PC-3 (cell line): ENCODE data around the gene SMPD1. TPM values are rescaled to one million over a fixed set of nuclear protein-coding genes. Genes with fewer than 3 reads are reported as not detected.

Experiments
- ATAC-seq: fragments of 200-7000 bp; cut with Tn5 transposase; 2 replicates; pipeline ENCODE4 v1.9.1; 2020; ENCODE audit warnings: mild to moderate bottlenecking, moderate library complexity
- BruUV-seq: library from RNA; stranded (reverse); fragments of 400-500 nt; replicated peaks from 2 replicates; lab custom pipeline; 2021; lab: Mats Ljungman, UMichigan
- CTCF ChIA-PET: fragments of 300-600 bp; sonication (Branson Sonifier 250); formaldehyde crosslinking; loops from one replicate; lab custom pipeline; 2022; ENCODE audit warnings: antibody characterized with exemption; lab: Charles Lee
- POLR2A ChIA-PET: fragments of 300-600 bp; sonication (Branson Sonifier 250); formaldehyde crosslinking; loops from one replicate; lab custom pipeline; 2022; ENCODE audit warnings: antibody characterized with exemption; ENCODE audit not compliant: unreplicated experiment; lab: Charles Lee
- DNase-seq: peaks from one replicate; pipeline ENCODE4 v3.0.0-alpha.2; 2015
- H2AFZ ChIP-seq: fragments of 300-600 bp; sonication (generic); 2 replicates; pipeline ENCODE4 v1.6.0; 2016; ENCODE audit warnings: antibody characterized with exemption, low read length
- H3F3A ChIP-seq: fragments of 300-600 bp; sonication (generic); one replicate; pipeline ENCODE4 v1.6.0; 2017; ENCODE audit warnings: antibody characterized with exemption, low read length, control low read depth, mild to moderate bottlenecking; ENCODE audit not compliant: unreplicated experiment
- H3K27ac ChIP-seq: fragments of 300-600 bp; sonication (generic); 2 replicates; pipeline ENCODE4 v1.5.1; 2016; ENCODE audit warnings: mild to moderate bottlenecking, low read length
- H3K27me3 ChIP-seq: fragments of 300-600 bp; sonication (generic); 2 replicates; pipeline ENCODE4 v1.6.1; 2016; ENCODE audit warnings: low read length, mixed read lengths
- H3K36me3 ChIP-seq: fragments of 300-600 bp; sonication (generic); 2 replicates; pipeline ENCODE4 v1.6.1; 2016; ENCODE audit warnings: low read depth, mixed run types, low read length, mixed read lengths
- H3K4me1 ChIP-seq: fragments of 300-600 bp; sonication (generic); 2 replicates; pipeline ENCODE4 v1.5.1; 2016; ENCODE audit warnings: low read length; ENCODE audit not compliant: insufficient read depth
- H3K4me2 ChIP-seq: fragments of 300-600 bp; sonication (generic); 2 replicates; pipeline ENCODE4 v1.6.0; 2016; ENCODE audit warnings: low read length
- H3K4me3 ChIP-seq: fragments of 300-600 bp; sonication (generic); 2 replicates; pipeline ENCODE4 v1.5.1; 2016; ENCODE audit warnings: mild to moderate bottlenecking, low read length, mixed read lengths
- H3K79me2 ChIP-seq: fragments of 300-600 bp; sonication (generic); 2 replicates; pipeline ENCODE4 v1.6.1; 2017; ENCODE audit warnings: low read length, mixed read lengths
- H3K9ac ChIP-seq: fragments of 300-600 bp; sonication (generic); 2 replicates; pipeline ENCODE4 v1.6.0; 2016; ENCODE audit warnings: mild to moderate bottlenecking, low read length
- H3K9me2 ChIP-seq: fragments of 300-600 bp; sonication (generic); replicated peaks from 2 replicates; pipeline ENCODE4 v1.6.1; 2016; ENCODE audit warnings: mixed run types, low read length, mixed read lengths
- H3K9me3 ChIP-seq: fragments of 300-600 bp; sonication (generic); 2 replicates; pipeline ENCODE4 v1.6.1; 2016; ENCODE audit warnings: low read length, mixed read lengths
- H4K20me1 ChIP-seq: fragments of 300-600 bp; sonication (generic); 2 replicates; pipeline ENCODE4 v1.6.1; 2016; ENCODE audit warnings: low read length, mixed read lengths
- EZH2 ChIP-seq: fragments of 300-600 bp; sonication (generic); IDR thresholded peaks from one replicate; pipeline ENCODE4 v1.6.1; 2017; ENCODE audit warnings: antibody characterized with exemption, mild to moderate bottlenecking, low read length; ENCODE audit not compliant: unreplicated experiment
- EZH2phosphoT487 ChIP-seq: fragments of 300-600 bp; sonication (generic); IDR thresholded peaks from 2 replicates; pipeline ENCODE4 v1.6.1; 2018; ENCODE audit warnings: mild to moderate bottlenecking, antibody characterized with exemption, low read length, borderline replicate concordance
- intact Hi-C: fragments of 100-400 bp; cut with micrococcal nuclease; formaldehyde crosslinking; loops from 2 replicates; pipeline ENCODE4 v1.9.0; 2023
- total RNA-seq: library from RNA; depleted of rRNA; stranded (reverse); fragments of >200 nt; gene quantifications from 2 replicates; pipeline ENCODE4 v1.2.3, GENCODE V29; 2014
- TF ChIP-seq, protein P1 (sequence below): fragments of 300-600 bp; sonication (generic); conservative IDR thresholded peaks from 2 replicates; pipeline ENCODE4 v1.5.1; 2017; ENCODE audit warnings: antibody characterized with exemption, low read depth, mild to moderate bottlenecking, low read length

Gene SMPD1
- total RNA-seq, 1 experiment from 2014 or later: 12.1 TPM

- DNase-seq: no peak
- Histone ChIP-seq H3K79me2 (no peaks in the 10 kb centered on the region), H3K4me2 (no peak overlapping the region), H3K9ac (no peak overlapping the region), H4K20me1 (no peaks in the 10 kb centered on the region), H2AFZ (no peak overlapping the region), H3K27ac (no peak overlapping the region), H3K4me1 (peaks cover 21% of the 10 kb centered on the region), H3K4me3 (no peak overlapping the region), H3K36me3 (no peaks in the 10 kb centered on the region), H3K9me2 (no peaks in the 10 kb centered on the region), H3K9me3 (no peaks in the 10 kb centered on the region), H3K27me3 (no peaks in the 10 kb centered on the region), H3F3A (no peaks in the 10 kb centered on the region)
- ChIA-PET POLR2A (no interaction called here), CTCF (no interaction called here)
- TF ChIP-seq, protein P1, sequence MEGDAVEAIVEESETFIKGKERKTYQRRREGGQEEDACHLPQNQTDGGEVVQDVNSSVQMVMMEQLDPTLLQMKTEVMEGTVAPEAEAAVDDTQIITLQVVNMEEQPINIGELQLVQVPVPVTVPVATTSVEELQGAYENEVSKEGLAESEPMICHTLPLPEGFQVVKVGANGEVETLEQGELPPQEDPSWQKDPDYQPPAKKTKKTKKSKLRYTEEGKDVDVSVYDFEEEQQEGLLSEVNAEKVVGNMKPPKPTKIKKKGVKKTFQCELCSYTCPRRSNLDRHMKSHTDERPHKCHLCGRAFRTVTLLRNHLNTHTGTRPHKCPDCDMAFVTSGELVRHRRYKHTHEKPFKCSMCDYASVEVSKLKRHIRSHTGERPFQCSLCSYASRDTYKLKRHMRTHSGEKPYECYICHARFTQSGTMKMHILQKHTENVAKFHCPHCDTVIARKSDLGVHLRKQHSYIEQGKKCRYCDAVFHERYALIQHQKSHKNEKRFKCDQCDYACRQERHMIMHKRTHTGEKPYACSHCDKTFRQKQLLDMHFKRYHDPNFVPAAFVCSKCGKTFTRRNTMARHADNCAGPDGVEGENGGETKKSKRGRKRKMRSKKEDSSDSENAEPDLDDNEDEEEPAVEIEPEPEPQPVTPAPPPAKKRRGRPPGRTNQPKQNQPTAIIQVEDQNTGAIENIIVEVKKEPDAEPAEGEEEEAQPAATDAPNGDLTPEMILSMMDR: no peak
- TF ChIP-seq EZH2phosphoT487 (no peak), EZH2 (no peak)
- no TSS peak for BruUV-seq
- ATAC-seq: no peak
- intact Hi-C loops: no loop called here
Observed at GRCh38 chr11:6393989-6394670, 3.9 kb downstream of the SMPD1 start.

- no TSS peak for BruUV-seq
- TF ChIP-seq, protein P1: no peak
- TF ChIP-seq EZH2phosphoT487 (no peak), EZH2 (no peak)
- no peak overlapping the region for H3K4me3 ChIP-seq
Observed at GRCh38 chr11:6395470-6396060, 5.3 kb downstream of the SMPD1 start.

GRCh38 chr11:6397156-6397555 is 6.9 kb downstream of the SMPD1 start:
- DNase-seq (no peak), ATAC-seq (no peak)
- H3K4me2 ChIP-seq: no peak overlapping the region
- no peak overlapping the region for H3K4me3 ChIP-seq
- H3K4me1 ChIP-seq: peaks cover 10% of the 10 kb centered on the region
- no peaks in the 10 kb centered on the region for H3K79me2 ChIP-seq
- no peaks in the 10 kb centered on the region for H4K20me1 ChIP-seq
- no peak overlapping the region for H3K27ac ChIP-seq
- H3K9me2 ChIP-seq: no peaks in the 10 kb centered on the region
- H3F3A ChIP-seq: no peaks in the 10 kb centered on the region
- TF ChIP-seq, protein P1: no peak
- TF ChIP-seq EZH2 (no peak), EZH2phosphoT487 (no peak)
- CTCF ChIA-PET: no interaction called here
- POLR2A ChIA-PET: no interaction called here
- no peaks in the 10 kb centered on the region for H3K27me3 ChIP-seq
- no peaks in the 10 kb centered on the region for H3K9me3 ChIP-seq
- H3K9ac ChIP-seq: no peak overlapping the region
- intact Hi-C loops: no loop called here
- no TSS peak for BruUV-seq
- H2AFZ ChIP-seq: no peak overlapping the region
- H3K36me3 ChIP-seq: no peaks in the 10 kb centered on the region

More at GRCh38 chr11:6395470-6396060, 5.3 kb downstream of the SMPD1 start:
- Histone ChIP-seq H3K79me2 (no peaks in the 10 kb centered on the region), H3K9me3 (no peaks in the 10 kb centered on the region), H3K9ac (no peak overlapping the region), H4K20me1 (no peaks in the 10 kb centered on the region), H3K4me1 (peaks cover 15% of the 10 kb centered on the region), H3K9me2 (no peaks in the 10 kb centered on the region), H3K27me3 (no peaks in the 10 kb centered on the region), H3K36me3 (no peaks in the 10 kb centered on the region), H2AFZ (no peak overlapping the region), H3K27ac (no peak overlapping the region), H3F3A (no peaks in the 10 kb centered on the region), H3K4me2 (no peak overlapping the region)
- ChIA-PET POLR2A (no interaction called here), CTCF (no interaction called here)
- intact Hi-C loops: no loop called here
- ATAC-seq: no peak
- no peak for DNase-seq
